Measurements from ENCODE around the gene SAMD1. TPM values are rescaled to one million over a fixed set of nuclear protein-coding genes. Genes with fewer than 3 reads are reported as not detected.

SAMD1 gene
- total RNA-seq, 1 donor from 2014 or later = 29.5 TPM

GRCh38 chr19:14135985-14136508 is 45.5 kb upstream of the SAMD1 start:
- Mint-ChIP-seq H3K27me3 (ENCODE audit: unreplicated experiment) (peaks cover 7% of the 10 kb centered on the region), H3K27ac (ENCODE audit: unreplicated experiment) (no peak overlapping the region), H3K4me3 (ENCODE audit: unreplicated experiment) (peak overlapping the region; percentile 82), H3K36me3 (ENCODE audit: low read depth, unreplicated experiment) (no peaks in the 10 kb centered on the region), H3K9me3 (ENCODE audit: unreplicated experiment) (no peaks in the 10 kb centered on the region), H3K4me1 (ENCODE audit: unreplicated experiment) (peaks cover 19% of the 10 kb centered on the region)
- DNase-seq (ENCODE audit: low spot score) = no peak
- TF ChIP-seq CTCF (IDR thresholded peaks at IDR 0.05; ENCODE audit: unreplicated experiment) = no peak

GRCh38 chr19:14135355-14135754 is 44.8 kb upstream of the SAMD1 start:
- no peak for DNase-seq (ENCODE audit: low spot score)
- peak overlapping the region; percentile 82 for H3K4me3 Mint-ChIP-seq (ENCODE audit: unreplicated experiment)

GRCh38 chr19:14127929-14128509 is 37.5 kb upstream of the SAMD1 start:
- DNase-seq (ENCODE audit: low spot score) = no peak
- Mint-ChIP-seq H3K27ac (ENCODE audit: unreplicated experiment) (no peak overlapping the region), H3K27me3 (ENCODE audit: unreplicated experiment) (peaks cover 4% of the 10 kb centered on the region), H3K4me3 (ENCODE audit: unreplicated experiment) (no peak overlapping the region), H3K36me3 (ENCODE audit: low read depth, unreplicated experiment) (no peaks in the 10 kb centered on the region), H3K4me1 (ENCODE audit: unreplicated experiment) (peaks cover 2% of the 10 kb centered on the region), H3K9me3 (ENCODE audit: unreplicated experiment) (no peaks in the 10 kb centered on the region)
- no peak for TF ChIP-seq CTCF (IDR thresholded peaks at IDR 0.05; ENCODE audit: unreplicated experiment)

More at GRCh38 chr19:14135355-14135754, 44.8 kb upstream of the SAMD1 start:
- Mint-ChIP-seq H3K36me3 (ENCODE audit: low read depth, unreplicated experiment) (no peaks in the 10 kb centered on the region), H3K27me3 (ENCODE audit: unreplicated experiment) (peaks cover 7% of the 10 kb centered on the region), H3K4me1 (ENCODE audit: unreplicated experiment) (peaks cover 19% of the 10 kb centered on the region), H3K27ac (ENCODE audit: unreplicated experiment) (peak overlapping the region; percentile 57), H3K9me3 (ENCODE audit: unreplicated experiment) (no peaks in the 10 kb centered on the region)
- no peak for TF ChIP-seq CTCF (IDR thresholded peaks at IDR 0.05; ENCODE audit: unreplicated experiment)

GRCh38 chr19:14127176-14127575 is 36.6 kb upstream of the SAMD1 start:
- no peak for TF ChIP-seq CTCF (IDR thresholded peaks at IDR 0.05; ENCODE audit: unreplicated experiment)
- Mint-ChIP-seq H3K27ac (ENCODE audit: unreplicated experiment) (no peak overlapping the region), H3K4me3 (ENCODE audit: unreplicated experiment) (no peak overlapping the region), H3K36me3 (ENCODE audit: low read depth, unreplicated experiment) (no peaks in the 10 kb centered on the region), H3K27me3 (ENCODE audit: unreplicated experiment) (peaks cover 4% of the 10 kb centered on the region), H3K4me1 (ENCODE audit: unreplicated experiment) (peaks cover 2% of the 10 kb centered on the region), H3K9me3 (ENCODE audit: unreplicated experiment) (no peaks in the 10 kb centered on the region)
- DNase-seq (ENCODE audit: low spot score) = no peak

GRCh38 chr19:14122924-14123323 is 32.4 kb upstream of the SAMD1 start:
- peaks cover 14% of the 10 kb centered on the region for H3K4me1 Mint-ChIP-seq (ENCODE audit: unreplicated experiment)
- no peak for TF ChIP-seq CTCF (IDR thresholded peaks at IDR 0.05; ENCODE audit: unreplicated experiment)
- H3K27ac Mint-ChIP-seq (ENCODE audit: unreplicated experiment) = no peak overlapping the region
- no peak for DNase-seq (ENCODE audit: low spot score)
- H3K9me3 Mint-ChIP-seq (ENCODE audit: unreplicated experiment) = no peaks in the 10 kb centered on the region
- H3K36me3 Mint-ChIP-seq (ENCODE audit: low read depth, unreplicated experiment) = peaks cover 9% of the 10 kb centered on the region
- peaks cover 6% of the 10 kb centered on the region for H3K27me3 Mint-ChIP-seq (ENCODE audit: unreplicated experiment)
- peak overlapping the region; percentile 62 for H3K4me3 Mint-ChIP-seq (ENCODE audit: unreplicated experiment)
